OCI-M1 (cell line): ENCODE results near the gene MAT1A.
"Not testable (repeated sequence)": the region's sequence is repeated elsewhere in the genome, so short reads cannot be mapped to it uniquely, and the experiment has no call there.

Experiments used
- DNase-seq: peaks from one replicate; lab custom pipeline; 2025; lab: John Stamatoyannopoulos, UW

MAT1A gene

DNA sequence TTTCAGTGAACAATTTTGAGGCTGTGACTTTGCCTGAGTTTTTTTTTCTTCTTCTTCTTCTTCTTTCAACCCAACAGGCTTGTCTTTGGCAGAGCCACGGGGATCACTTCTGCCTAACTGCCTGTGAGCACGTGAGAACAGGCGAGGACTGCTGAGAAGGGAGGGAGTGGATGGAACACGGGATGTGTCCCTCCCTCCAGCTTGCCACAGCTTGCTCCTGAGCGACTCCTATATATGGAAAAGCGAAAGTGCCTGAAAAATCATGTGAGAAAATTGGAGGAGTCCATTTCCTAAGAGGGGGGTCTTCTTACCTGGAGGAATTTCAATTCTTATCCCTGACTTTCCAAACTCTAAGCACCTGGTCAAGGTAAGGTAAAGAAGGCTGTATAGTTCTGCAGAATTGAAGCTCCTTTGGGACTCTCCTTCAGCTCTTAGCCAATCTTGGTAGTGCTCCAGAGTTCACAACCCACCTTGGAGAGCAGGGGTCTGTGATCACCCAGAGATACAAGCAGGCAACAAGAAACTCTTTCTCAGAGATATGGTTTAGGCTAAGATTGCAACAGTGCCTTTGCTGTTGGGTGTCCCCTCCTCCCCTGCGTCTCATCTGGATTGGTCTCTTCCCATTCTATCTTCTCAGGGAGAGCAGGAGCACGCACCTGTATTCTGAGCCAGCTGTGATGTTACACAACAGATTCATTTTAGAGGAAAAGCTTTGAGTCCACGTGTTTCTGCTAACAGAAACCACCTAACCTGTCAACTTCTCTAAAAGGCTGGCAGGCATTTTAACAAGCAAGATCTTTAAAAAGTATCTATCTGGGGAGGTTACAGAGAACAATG lies at the start of gene MAT1A:
Gene MAT1A (minus strand): TSS at position 208 of the 837 bp plus-strand sequence. CDS start 235 bp downstream, outside the sequence.
- peak; percentile 91 for DNase-seq

DNA sequence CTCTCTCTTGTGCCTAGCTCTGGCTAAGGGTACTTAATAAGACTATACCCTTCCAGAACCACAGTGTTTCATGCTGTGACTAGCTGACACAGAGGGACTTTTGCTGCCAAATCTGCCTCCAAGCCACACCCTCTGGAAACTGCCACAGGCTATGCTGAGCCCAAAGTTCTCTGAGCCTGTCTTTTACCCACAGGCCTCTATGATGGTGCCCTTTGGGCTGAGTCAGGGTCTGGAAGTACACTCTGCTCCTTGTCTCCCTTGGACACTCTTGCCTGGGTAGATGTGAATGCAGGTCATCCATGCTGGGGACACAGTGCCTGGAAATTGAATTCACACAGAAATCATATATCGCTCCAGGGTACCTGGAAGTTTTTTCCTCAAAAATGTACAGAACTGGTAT lies 44.5 kb upstream of the MAT1A start:
- DNase-seq, result no peak

DNA sequence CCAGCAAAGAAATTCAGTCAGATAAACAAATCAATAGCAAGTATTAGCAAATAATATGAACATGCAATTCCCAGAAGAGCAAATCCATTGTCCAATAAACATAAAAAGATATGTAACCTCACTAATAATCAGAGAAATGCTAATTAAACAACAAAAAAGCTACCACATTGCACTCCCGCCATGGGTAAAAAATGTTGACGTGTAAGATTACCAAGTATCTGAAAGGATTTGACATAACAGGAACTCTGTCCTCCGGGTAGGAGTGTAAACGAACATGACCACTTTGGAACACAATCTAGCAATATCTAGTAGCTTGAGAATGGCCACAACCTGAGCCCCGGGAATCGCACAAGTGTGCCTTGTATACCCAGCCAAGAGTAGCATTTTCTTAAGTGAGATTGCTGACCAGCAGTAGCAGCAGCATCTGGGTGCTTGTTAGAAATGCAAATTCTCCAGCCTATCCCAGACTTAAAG lies 35.5 kb upstream of the MAT1A start:
- no peak for DNase-seq

DNA sequence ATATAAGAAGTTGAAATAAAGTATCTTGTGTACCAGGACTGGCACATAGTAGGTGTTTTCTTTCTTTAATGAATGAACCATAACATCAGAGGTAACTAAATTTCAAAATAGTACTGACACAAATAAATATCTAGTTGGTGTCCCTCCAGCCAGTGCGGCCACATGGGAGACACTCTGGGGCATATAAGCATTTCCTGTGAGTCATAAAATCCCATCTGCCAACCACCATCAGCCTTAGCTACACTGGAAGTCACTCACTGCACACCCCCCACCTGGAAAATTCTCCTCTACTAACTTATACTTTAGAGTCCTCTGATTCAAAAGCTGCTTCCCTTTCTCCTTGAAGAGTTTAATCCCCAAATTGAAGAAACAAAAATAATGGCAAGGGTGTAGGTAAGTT lies 34.6 kb upstream of the MAT1A start:
- peak; percentile 14 for DNase-seq

DNA sequence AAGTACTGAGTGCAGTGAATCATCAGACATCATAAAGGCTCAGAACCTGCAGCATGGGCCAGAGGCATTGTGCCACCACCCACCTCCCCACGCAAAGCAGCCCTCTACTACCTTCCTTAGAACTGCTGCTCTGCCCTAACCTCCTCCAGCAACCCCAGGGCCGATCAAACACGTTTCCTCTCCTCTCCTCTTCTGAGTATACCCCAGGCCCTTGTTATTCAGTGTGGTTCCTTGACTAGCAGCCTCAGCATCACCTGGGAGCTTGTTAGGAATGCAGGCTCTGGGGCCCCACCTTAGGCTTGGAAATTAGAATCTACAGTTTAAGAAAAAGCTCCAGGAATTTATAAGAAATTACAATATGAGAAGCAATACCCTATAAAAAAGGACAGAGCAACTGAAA lies 33.9 kb upstream of the MAT1A start:
- DNase-seq, result no peak

DNA sequence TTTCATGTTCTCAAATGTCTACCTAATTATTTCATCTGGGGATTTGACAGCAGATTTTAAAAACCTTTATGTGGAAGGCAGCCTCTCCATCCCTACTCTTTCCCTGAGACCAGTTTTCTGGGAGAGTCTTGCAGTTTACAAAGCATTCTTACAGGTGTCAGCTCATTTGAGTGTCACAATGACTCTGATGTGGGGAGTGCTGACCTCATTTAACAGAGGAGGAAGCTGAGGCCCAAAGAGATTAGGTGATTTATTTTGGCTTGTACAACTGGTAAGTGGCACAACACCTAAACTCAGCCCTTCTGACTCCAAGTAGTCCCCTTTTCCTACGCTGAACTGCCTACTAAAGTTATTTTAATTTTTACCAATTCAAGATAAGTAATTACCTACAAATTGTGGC lies 33.3 kb upstream of the MAT1A start:
- DNase-seq, result no peak

DNA sequence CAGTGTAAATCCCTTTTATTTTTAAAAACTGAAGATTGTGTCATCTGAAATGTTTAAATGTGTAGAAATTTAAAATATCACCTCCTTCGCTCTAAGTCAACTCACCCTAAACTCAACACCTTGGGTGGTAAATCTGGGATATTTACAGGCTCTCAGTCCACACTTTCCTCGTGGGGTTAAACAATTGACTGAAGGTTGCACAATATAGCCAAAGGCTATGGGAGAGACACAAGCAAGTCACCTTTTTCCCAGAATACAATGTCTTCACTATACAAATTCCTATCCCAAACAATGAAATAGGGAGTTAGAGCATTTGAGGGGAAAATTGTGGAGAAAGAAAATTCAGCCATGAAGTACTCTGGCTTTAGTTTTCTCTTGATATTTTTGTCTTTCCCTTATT lies 32.7 kb upstream of the MAT1A start:
- DNase-seq, result no peak

DNA sequence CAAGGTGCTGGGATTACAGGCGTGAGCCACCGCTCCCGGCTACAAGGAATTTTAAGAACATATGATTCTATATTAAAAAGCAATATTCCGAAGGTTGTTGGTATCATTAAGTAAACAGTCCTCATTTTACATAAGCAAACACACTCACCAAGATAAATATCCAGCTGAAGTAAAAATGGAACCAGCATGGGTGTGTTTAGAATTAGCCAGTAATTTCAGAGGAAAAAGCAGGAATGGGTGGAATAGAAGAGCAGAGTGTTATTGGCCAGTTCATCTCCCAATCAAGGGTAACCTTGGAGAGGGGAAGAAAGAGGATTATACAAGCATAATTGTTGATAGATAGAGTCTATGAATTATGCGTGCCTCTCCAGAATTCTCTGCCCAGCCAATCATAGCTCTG lies 31.7 kb upstream of the MAT1A start:
- no peak for DNase-seq

DNA sequence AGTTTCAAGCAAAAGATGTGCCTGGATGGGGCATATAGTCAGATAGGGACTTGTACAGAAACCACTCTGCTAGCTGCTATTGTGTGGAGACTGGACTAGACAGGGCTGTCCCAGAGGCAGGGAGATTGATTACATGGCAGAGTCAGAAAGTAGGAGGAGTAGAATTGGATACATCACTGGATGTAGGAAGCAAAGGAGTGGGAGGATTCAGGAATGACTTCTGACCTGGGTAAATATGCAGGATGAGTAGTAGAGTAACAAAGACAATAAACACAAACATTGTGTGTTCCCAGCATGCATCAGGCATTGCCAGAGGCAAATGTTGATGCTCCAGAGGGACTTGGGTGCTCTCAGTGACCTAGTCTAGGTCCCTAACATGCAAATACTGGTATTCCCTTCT lies 30.9 kb upstream of the MAT1A start:
- no peak for DNase-seq

DNA sequence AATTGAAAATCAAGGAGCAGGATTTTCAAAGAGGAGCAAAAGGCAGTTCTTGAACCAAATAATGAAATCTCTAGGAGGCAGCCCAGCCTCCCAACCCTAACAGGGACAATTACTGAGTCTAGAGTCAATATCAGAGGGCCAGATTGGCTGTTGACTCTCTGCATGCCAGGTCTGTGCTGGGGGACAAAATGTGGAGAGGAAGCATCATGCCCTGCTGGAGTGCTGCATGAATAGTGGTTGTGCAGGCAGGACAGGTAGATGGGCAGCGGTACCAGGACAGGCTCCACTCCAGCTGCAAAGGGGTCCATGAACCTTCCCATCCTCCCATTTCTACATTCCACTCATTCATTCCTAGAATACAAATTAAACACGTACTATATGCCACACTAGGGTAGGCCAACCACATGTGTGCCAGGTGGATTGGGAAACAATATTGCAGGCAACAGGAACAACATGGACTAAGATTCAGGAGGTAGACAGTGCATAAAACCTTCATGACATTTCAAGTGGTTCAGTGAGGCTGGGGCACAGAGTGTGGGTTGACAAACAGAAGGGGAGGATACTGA lies 30.4 kb upstream of the MAT1A start:
- no peak for DNase-seq

DNA sequence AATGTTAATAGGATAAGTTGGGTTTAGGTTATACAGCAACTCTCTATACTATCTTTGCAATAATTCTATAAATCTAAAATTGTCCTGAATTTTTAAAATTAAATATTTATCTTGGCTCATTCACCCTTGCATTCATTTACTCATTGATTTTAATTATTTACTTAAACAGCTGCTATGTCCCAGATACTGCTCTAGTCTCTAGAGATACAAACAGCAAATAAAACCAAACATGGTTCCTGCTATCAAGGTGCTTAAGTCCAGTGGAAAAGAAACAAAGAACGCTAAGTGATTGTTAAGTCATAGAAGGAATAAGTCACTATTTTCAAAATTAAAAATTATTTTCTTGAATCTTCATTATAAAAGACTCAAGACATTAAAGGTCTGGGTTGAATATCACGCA lies 29.9 kb upstream of the MAT1A start:
- DNase-seq, result no peak

DNA sequence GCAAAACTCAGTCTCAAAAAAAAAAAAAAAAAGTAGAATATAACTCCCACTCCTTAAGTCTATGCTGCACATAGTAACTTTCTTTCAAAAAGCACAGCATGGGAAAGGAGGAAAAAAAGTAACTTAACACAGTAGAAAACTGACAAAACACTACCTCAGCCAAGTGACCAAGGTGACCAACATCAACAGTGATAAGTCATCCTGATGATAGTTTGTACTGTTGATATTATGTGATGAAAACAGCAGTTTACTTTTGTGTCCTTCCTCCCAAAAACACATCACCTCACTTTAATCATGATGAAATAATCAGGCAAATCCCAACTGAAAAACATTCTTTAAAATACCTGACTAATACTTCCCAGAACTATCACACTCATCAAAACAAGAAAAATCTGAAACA lies 29.3 kb upstream of the MAT1A start:
- no peak for DNase-seq

DNA sequence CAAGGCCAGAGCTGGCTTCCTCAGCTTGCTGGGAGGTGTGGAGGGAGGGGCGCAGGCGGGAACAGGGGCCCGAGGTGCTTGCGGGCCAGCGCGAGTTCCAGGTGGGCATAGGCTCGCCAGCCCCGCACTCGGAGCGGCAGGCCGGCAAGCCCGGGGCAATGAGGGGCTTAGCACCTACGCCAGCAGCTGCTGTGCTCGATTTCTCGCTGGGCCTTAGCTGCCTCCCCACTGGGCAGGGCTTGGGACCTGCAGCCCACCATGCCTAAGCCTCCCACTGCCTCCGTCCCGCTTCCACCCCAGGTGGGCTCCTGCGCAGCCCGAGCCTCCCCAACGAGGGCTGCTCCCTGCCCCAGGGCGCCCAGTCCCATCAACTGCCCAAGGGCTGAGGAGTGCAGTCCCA lies 25.9 kb upstream of the MAT1A start:
- no peak for DNase-seq

DNA sequence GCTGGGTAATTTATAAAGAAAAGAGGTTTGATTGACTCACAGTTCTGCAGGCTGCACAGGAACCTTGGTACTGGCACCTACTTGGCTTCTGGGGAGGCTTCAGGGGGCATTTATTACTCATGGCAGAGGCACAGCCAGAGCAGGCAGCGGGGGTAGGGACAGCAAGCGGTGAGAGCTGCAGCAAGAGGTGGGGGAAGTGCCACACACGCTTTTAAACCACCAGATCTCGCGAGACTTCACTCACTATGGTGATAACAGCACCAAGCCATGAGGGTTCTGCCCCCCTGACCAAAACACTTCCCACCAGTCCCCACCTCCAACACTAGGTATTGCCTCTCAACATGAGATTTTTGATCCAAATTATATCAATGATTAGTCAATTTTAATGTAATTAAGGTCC lies 24.1 kb upstream of the MAT1A start:
- no peak for DNase-seq

DNA sequence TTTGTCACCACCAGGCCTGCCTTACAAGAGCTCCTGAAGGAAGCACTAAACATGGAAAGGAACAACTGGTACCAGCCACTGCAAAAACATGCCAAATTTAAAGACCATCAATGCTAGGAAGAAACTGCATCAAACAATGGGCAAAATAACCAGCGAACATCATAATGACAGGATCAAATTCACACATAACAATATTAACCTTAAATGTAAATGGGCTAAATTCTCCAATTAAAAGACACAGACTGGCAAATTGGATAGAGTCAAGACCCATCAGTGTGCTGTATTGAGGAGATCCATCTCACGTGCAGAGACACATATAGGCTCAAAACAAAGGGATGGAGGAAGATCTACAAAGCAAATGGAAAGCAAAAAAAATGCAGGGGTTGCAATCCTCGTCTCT lies 16.5 kb upstream of the MAT1A start:
- DNase-seq, result not testable (repeated sequence)

DNA sequence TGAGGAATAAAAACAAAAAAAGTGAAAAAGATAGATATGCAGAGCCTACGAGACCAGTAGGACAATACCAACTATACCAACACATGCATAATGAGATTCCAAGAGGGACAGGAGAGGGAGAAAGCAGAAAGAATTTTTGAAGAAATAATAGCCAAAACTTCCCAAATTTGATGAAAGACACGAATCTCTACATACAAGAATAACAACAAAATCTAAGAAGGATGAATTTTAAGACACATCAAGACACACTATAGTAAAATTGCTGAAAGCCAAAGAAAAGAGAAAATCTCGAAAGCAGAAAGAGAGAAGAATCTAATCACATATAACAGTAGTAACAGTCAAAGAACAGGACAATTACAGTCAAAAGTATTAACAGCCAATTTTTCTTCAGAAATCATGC lies 7.5 kb upstream of the MAT1A start:
- no peak for DNase-seq

DNA sequence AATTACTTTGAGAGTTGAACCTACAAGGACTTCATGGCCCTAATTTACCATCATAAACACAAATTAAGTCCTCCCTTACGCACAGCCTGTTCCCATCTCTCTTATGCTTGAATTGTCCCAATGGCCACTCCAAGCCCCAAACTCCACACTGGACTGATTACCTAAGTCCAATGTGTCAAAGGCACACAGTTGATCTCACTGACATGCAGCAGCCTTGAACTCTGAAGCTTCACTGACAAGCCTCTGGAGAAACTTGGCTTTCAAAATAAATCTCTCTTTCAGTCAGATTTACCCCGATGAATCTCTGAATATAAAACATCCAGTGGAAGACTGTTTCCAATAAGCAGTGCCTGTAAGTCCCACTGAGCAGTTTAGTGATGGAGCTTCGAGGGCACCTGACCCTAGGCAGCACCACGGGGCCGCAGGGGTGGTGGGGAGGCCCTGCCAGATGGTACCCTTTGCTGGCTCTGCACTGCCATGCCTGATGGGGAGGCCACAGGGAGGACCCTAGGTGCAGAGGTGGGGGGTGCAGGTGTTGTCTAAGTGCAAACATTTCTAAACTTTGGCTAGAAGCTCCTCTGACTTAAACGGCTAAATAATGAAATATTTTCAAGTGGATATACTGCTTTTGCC lies 3.3 kb upstream of the MAT1A start:
- no peak for DNase-seq

DNA sequence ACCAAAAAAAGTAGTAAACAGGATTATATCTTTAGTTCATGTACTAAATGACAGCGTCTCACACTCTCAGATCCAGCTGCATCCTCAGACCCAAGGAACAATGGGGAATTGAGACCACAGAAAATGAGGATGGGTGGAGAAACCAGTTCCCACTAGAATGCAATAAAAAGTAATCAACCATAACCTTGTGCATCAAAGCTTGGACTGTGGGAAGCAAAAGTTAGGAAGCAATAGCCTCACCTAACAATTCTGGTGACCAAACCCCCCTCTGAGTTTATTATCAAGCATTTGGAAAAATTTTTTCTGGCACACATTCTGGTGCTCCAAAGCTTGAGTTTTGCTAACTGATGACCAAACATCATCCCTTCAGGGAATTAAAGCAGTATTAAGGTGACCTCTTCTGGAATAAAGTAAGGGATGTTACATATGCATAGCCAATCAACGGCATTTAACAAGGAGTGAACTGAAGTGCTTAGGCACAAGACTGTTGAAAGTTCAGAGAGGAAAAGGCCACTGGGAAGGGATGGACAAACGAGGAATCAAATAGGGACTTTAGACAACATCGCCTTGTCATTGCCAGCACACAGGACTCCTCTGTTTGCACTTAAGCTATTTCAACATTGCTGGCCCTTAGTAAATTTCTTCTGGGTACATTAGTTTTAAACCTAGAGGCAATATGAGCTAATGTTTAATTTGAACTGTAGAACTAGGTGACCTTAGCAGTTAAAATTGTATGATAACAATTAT lies 1.2 kb upstream of the MAT1A start:
- DNase-seq, result no peak

DNA sequence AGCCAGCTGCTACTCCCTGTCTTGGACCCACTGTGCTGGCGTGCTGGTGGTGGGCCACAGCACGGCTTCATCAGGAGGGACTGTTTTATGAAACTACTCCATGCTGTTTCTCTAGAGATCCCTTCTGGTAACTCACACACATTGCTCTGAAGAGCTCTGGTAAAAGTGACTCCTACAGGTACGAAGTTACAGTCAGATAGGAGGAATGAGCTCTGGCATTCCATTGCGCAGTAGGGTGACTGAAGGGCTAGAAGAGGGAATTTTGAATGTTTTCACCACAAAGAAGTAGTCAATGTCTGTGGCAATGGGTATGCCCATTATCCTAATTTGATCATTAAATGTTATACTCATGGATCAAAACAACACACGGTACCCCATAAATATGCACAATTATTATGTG lies 609 bp downstream of the MAT1A start:
- DNase-seq, result no peak

DNA sequence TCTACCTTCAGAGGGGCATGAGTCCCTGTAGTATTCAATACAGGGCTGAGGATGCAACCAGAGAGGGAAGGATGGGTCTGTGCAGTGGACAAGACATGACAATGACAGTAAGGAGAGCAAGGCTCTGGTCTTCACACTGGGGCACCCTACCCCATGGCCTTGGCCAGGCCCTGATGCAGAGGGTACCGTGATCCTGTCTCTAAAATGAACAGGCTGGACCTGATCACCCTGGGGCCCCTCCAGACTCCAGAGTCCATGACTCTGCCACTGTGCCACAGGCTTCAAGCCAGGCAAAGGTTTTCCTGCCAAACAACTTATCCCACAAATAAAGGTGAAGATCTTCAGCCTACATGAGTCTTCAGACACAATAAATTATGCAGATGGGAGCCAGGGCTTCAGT lies 4.9 kb downstream of the MAT1A start:
- no peak for DNase-seq

DNA sequence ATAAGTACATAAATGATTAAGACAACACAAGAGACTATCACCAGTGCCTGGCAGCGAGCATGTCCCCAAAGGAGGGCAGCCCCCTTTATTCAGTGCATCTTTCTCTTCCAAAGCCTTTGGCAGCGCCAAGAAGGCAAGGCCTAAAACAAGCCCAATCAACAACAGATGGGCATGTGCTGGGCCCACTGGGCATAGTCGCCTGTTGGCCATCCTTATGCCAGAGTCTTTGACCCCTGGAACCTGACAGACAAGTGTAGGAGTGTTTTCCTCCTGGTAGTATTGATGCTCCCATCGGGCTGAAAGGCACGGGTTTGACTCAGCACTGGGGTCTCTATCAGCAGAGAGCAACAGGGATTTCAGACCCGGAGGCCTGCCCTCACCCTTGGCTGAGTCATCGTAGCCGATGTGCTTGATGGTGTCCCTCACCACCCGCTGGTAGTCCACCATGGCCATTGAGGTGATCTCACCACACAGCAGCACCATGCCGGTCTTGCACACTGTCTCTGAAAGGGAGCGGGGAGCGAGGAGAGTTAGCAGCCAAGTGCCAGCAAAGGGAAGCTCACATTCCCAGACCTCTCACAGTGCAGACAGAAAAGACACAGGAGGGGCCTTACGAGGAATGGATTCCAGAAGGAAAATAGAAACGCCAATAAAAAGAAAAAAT lies 5.8 kb downstream of the MAT1A start:
- DNase-seq, result no peak

DNA sequence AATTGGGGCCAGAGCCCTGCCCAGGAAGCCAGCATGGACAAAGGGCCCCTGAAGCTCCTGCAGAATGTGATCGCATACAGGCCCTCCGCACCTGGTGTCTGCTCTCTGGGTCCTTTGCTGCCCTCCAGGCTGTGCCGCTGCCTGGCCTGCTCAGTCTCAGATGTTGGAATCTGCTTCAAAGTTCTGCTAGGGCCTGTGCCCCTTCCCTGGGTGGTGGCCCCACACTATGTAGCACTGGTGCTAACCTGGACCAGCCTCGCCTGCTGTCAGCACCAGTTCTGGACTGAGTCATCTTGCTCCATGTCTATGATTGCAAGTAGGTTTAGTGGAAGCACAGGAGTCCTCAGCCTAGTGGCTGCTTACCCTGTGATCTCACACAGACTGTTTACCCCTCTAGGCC lies 6.3 kb downstream of the MAT1A start:
- no peak for DNase-seq
